NT2/D1 (cell line): ENCODE data around the gene GLRA1.

Source experiments
- SUZ12 ChIP-seq: IDR thresholded peaks from 2 replicates; pipeline ENCODE4 v1.6.1; 2011; ENCODE audit not compliant: insufficient read length, insufficient read depth; ENCODE audit errors: extremely low read depth
- YY1 ChIP-seq: IDR thresholded peaks from 2 replicates; pipeline ENCODE4 v1.6.1; 2011; ENCODE audit not compliant: insufficient read length, insufficient read depth
- ZNF274 ChIP-seq: IDR thresholded peaks from 2 replicates; pipeline ENCODE4 v1.6.1; 2011; ENCODE audit warnings: mild to moderate bottlenecking, low read depth, low read length

GRCh38 chr5:151869843-151870242 lies 54.8 kb downstream of the GLRA1 start:
- TF ChIP-seq ZNF274 (no peak), YY1 (no peak), SUZ12 (no peak)
